ENCODE measurements around the gene HDAC9. TPM values are rescaled to one million over a fixed set of nuclear protein-coding genes. Genes with fewer than 3 reads are reported as not detected.

Gene HDAC9
- total RNA-seq, 1 experiment from 2014 or later = 4.3 TPM

- Histone ChIP-seq H3K9me3 (ENCODE audit: control insufficient read depth in 1 of 2, insufficient read depth in 1 of 2, low read depth in 1 of 2, low read length in 2 of 2) (no peaks in the 10 kb centered on the region), H3K27me3 (ENCODE audit: insufficient read depth, low read length) (no peaks in the 10 kb centered on the region), H3K27ac (ENCODE audit: low read depth, low read length) (no peak overlapping the region), H4K20me1 (ENCODE audit: insufficient read depth) (no peaks in the 10 kb centered on the region), H2AFZ (ENCODE audit: low read depth, low read length, poor library complexity, severe bottlenecking) (no peak overlapping the region), H3K9me2 (ENCODE audit: insufficient read depth) (no peaks in the 10 kb centered on the region), H3K9ac (ENCODE audit: low read length) (no peak overlapping the region), H3K4me1 (ENCODE audit: control insufficient read depth in 1 of 2, insufficient read depth in 2 of 2, low read length in 2 of 2) (no peaks in the 10 kb centered on the region), H3K79me2 (ENCODE audit: insufficient read depth, low read length) (no peaks in the 10 kb centered on the region), H3K4me3 (replicated peaks in 1 of 2; ENCODE audit: low read depth in 1 of 2, low read length in 2 of 2) (no peak overlapping the region), H3K4me2 (ENCODE audit: low read length) (no peak overlapping the region), H3K36me3 (ENCODE audit: control insufficient read depth in 1 of 2, insufficient read depth in 2 of 2, low read length in 2 of 2) (no peaks in the 10 kb centered on the region)
- no TSS peak for BruUV-seq (replicated peaks)
- peak; percentile 27 for DNase-seq (ENCODE audit: low read depth, low spot score)
- ChIA-PET CTCF (interaction anchor here (0.8 to 2.4 kb wide), 3 partner anchors 11 to 238 kb away, joined by 4 to 11 read pairs (median 6); no protein-coding TSS in a partner anchor), POLR2A (no interaction called here), RAD21 (ENCODE audit: low non-redundant PET in 1 of 2, low total read pairs in 2 of 2, uncharacterized antibody in 2 of 2, unreplicated experiment in 2 of 2) (no interaction called here)
- ATAC-seq = peak; percentile 72
- intact Hi-C loops (cut with micrococcal nuclease) = loop anchor here (1.0 to 2.0 kb wide), 3 partner anchors 75 to 1074 kb away; no protein-coding TSS in a partner anchor
- TF ChIP-seq ELF1 (IDR thresholded peaks at IDR 0.05; ENCODE audit: borderline replicate concordance, low read depth) (no peak), EGR1 (IDR thresholded peaks at IDR 0.05; ENCODE audit: low read depth) (no peak), RAD21 (IDR thresholded peaks at IDR 0.05; ENCODE audit: low read depth) (peak; percentile 76), EZH2phosphoT487 (IDR thresholded peaks at IDR 0.05; ENCODE audit: borderline replicate concordance) (no peak)
- TF ChIP-seq, protein P1, sequence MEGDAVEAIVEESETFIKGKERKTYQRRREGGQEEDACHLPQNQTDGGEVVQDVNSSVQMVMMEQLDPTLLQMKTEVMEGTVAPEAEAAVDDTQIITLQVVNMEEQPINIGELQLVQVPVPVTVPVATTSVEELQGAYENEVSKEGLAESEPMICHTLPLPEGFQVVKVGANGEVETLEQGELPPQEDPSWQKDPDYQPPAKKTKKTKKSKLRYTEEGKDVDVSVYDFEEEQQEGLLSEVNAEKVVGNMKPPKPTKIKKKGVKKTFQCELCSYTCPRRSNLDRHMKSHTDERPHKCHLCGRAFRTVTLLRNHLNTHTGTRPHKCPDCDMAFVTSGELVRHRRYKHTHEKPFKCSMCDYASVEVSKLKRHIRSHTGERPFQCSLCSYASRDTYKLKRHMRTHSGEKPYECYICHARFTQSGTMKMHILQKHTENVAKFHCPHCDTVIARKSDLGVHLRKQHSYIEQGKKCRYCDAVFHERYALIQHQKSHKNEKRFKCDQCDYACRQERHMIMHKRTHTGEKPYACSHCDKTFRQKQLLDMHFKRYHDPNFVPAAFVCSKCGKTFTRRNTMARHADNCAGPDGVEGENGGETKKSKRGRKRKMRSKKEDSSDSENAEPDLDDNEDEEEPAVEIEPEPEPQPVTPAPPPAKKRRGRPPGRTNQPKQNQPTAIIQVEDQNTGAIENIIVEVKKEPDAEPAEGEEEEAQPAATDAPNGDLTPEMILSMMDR (IDR thresholded peaks at IDR 0.05 in 2 of 3, conservative IDR thresholded peaks at IDR 0.05 in 1 of 3; ENCODE audit: borderline replicate concordance in 1 of 3, insufficient read depth in 1 of 3, low read depth in 2 of 3, low read length in 2 of 3) = peak; percentile 51 to 67 (median 55); a peak in 4 of 6 replicates
These were observed 95.3 kb downstream of the HDAC9 start for GRCh38 chr7:18590744-18591340.

DNA sequence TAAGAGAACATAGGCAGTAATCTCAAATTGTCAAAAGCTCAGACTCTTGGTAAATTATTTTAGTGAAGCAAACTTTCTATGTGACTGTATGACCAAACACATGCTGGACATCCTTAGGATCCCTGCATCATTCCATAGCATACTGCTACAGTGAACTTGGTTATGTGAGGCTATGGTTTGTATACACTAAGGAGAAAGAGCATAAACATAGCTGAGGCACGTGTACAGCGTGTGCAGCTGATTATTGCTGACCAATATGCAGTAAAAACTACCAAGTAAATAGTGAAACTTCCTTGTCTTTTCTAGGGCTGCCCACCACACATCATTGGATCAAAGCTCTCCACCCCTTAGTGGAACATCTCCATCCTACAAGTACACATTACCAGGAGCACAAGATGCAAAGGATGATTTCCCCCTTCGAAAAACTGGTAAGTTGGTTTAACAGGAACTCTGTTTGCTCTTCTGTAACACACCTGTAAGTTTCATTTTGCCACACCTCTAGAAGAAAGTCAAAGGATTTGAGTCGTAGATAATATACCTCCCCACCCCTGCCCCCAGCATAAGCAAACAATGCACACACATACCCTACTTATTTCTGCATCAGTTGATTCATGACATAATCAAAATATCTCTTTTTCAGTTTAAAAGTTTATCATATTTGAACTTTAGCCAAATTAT, 98.2 kb downstream of the HDAC9 start:
- Histone ChIP-seq H2AFZ (ENCODE audit: low read depth, low read length, poor library complexity, severe bottlenecking) (no peak overlapping the region), H3K79me2 (ENCODE audit: insufficient read depth, low read length) (no peaks in the 10 kb centered on the region), H3K36me3 (ENCODE audit: control insufficient read depth in 1 of 2, insufficient read depth in 2 of 2, low read length in 2 of 2) (no peaks in the 10 kb centered on the region), H3K4me3 (replicated peaks in 1 of 2; ENCODE audit: low read depth in 1 of 2, low read length in 2 of 2) (no peak overlapping the region), H3K4me1 (ENCODE audit: control insufficient read depth in 1 of 2, insufficient read depth in 2 of 2, low read length in 2 of 2) (no peaks in the 10 kb centered on the region), H3K27ac (ENCODE audit: low read depth, low read length) (no peak overlapping the region), H3K9me3 (ENCODE audit: control insufficient read depth in 1 of 2, insufficient read depth in 1 of 2, low read depth in 1 of 2, low read length in 2 of 2) (no peaks in the 10 kb centered on the region), H3K27me3 (ENCODE audit: insufficient read depth, low read length) (no peaks in the 10 kb centered on the region), H3K9me2 (ENCODE audit: insufficient read depth) (no peaks in the 10 kb centered on the region), H3K4me2 (ENCODE audit: low read length) (no peak overlapping the region), H3K9ac (ENCODE audit: low read length) (no peak overlapping the region), H4K20me1 (ENCODE audit: insufficient read depth) (no peaks in the 10 kb centered on the region)
- POLR2A ChIA-PET = no interaction called here
- intact Hi-C loops (cut with micrococcal nuclease) = no loop called here
- no peak for ATAC-seq
- BruUV-seq (replicated peaks) = no TSS peak
- DNase-seq (ENCODE audit: low read depth, low spot score) = no peak
- CTCF ChIA-PET = interaction anchor here (1.7 to 2.0 kb wide), 2 partner anchors 10 to 16 kb away, joined by 3 to 6 read pairs; no protein-coding TSS in a partner anchor
- RAD21 ChIA-PET (ENCODE audit: low non-redundant PET in 1 of 2, low total read pairs in 2 of 2, uncharacterized antibody in 2 of 2, unreplicated experiment in 2 of 2) = no interaction called here
- TF ChIP-seq YY1 (IDR thresholded peaks at IDR 0.05; ENCODE audit: extremely low read depth, insufficient replicate concordance, low read depth, low read length) (no peak), POLR2A (IDR thresholded peaks at IDR 0.05; ENCODE audit: borderline replicate concordance, extremely low read depth, insufficient read depth, insufficient read length) (no peak), ELF1 (IDR thresholded peaks at IDR 0.05; ENCODE audit: borderline replicate concordance, low read depth) (no peak), TCF7L2 (IDR thresholded peaks at IDR 0.05; ENCODE audit: borderline replicate concordance, extremely low read depth, insufficient read depth, insufficient read length) (no peak), SIN3A (IDR thresholded peaks at IDR 0.05; ENCODE audit: low read depth) (no peak), SP1 (IDR thresholded peaks at IDR 0.05; ENCODE audit: low read depth) (no peak), EZH2 (IDR thresholded peaks at IDR 0.05) (no peak), CBX3 (IDR thresholded peaks at IDR 0.05; ENCODE audit: low read depth) (no peak), POLR2AphosphoS5 (IDR thresholded peaks at IDR 0.05; ENCODE audit: low read depth, low read length) (no peak), EZH2phosphoT487 (IDR thresholded peaks at IDR 0.05; ENCODE audit: borderline replicate concordance) (no peak), JUND (IDR thresholded peaks at IDR 0.05) (no peak), FOSL1 (IDR thresholded peaks at IDR 0.05; ENCODE audit: low read depth) (no peak), RAD21 (IDR thresholded peaks at IDR 0.05; ENCODE audit: low read depth) (no peak)
- TF ChIP-seq, protein P1 (IDR thresholded peaks at IDR 0.05 in 2 of 3, conservative IDR thresholded peaks at IDR 0.05 in 1 of 3; ENCODE audit: borderline replicate concordance in 1 of 3, insufficient read depth in 1 of 3, low read depth in 2 of 3, low read length in 2 of 3) = no peak
